ENCODE results near the gene COL15A1. TPM values are rescaled to one million over a fixed set of nuclear protein-coding genes. Genes with fewer than 3 reads are reported as not detected.
A peak's percentile ranks its signal among the peaks of the same experiment; 100 is the strongest.
"Not testable (repeated sequence)": the region's sequence is repeated elsewhere in the genome, so short reads cannot be mapped to it uniquely, and the experiment has no call there.

The COL15A1 gene
- total RNA-seq, 1 experiment from 2014 or later = 0.09 TPM

- DNase-seq (ENCODE audit: low spot score) = no peak
Measured at GRCh38 chr9:99079542-99079941, 135.8 kb downstream of the COL15A1 start.

GRCh38 chr9:99083051-99083450 is 139.3 kb downstream of the COL15A1 start:
- no peak for DNase-seq (ENCODE audit: low spot score)

GRCh38 chr9:99085949-99086948 is 142.5 kb downstream of the COL15A1 start:
- DNase-seq (ENCODE audit: low spot score) = peak; percentile 77

- no peak for DNase-seq (ENCODE audit: low spot score)
Measured at GRCh38 chr9:99087462-99087861, 143.8 kb downstream of the COL15A1 start.

GRCh38 chr9:99090336-99091130 is 146.8 kb downstream of the COL15A1 start:
- DNase-seq (ENCODE audit: low spot score) = no peak

GRCh38 chr9:99092643-99093491 is 149.2 kb downstream of the COL15A1 start:
- no peak for DNase-seq (ENCODE audit: low spot score)

GRCh38 chr9:99093492-99093791 is 149.7 kb downstream of the COL15A1 start:
- DNase-seq (ENCODE audit: low spot score) = no peak

GRCh38 chr9:99095565-99095964 is 151.9 kb downstream of the COL15A1 start:
- no peak for DNase-seq (ENCODE audit: low spot score)

- no peak for DNase-seq (ENCODE audit: low spot score)
Measured at GRCh38 chr9:99096409-99096808, 152.7 kb downstream of the COL15A1 start.

- not testable (repeated sequence) for DNase-seq (ENCODE audit: low spot score)
Measured at GRCh38 chr9:99099806-99100585, 156.3 kb downstream of the COL15A1 start.

- no peak for DNase-seq (ENCODE audit: low spot score)
Measured at GRCh38 chr9:99101271-99101670, 157.6 kb downstream of the COL15A1 start.

- DNase-seq (ENCODE audit: low spot score) = no peak
Measured at GRCh38 chr9:99101812-99102211, 158.1 kb downstream of the COL15A1 start.

GRCh38 chr9:99103054-99103895 is 159.6 kb downstream of the COL15A1 start:
- DNase-seq (ENCODE audit: low spot score) = no peak

GRCh38 chr9:99103901-99104458 is 160.3 kb downstream of the COL15A1 start:
- DNase-seq (ENCODE audit: low spot score) = no peak

GRCh38 chr9:99104459-99105151 is 160.9 kb downstream of the COL15A1 start, which contains the start of gene TGFBR1:
TSS of gene TGFBR1 (plus strand) at chr9:99105113. CDS start at chr9:99105206, 93 bp downstream.
- DNase-seq (ENCODE audit: low spot score) = peak; percentile 80

- peak; percentile 47 for DNase-seq (ENCODE audit: low spot score)
Measured at GRCh38 chr9:99105152-99106043, 161.7 kb downstream of the COL15A1 start.

GRCh38 chr9:99106044-99106375 is 162.3 kb downstream of the COL15A1 start:
- DNase-seq (ENCODE audit: low spot score) = no peak

GRCh38 chr9:99107421-99107820 is 163.7 kb downstream of the COL15A1 start:
- no peak for DNase-seq (ENCODE audit: low spot score)

Measured in A172 (cell line).